AG04450 (cell line): ENCODE data around the gene SMOC1. TPM values are rescaled to one million over a fixed set of nuclear protein-coding genes. Genes with fewer than 3 reads are reported as not detected.
A peak's percentile ranks its signal among the peaks of the same experiment; 100 is the strongest.

Experiments used
- CTCF ChIA-PET: fragments of 300-600, 350-600 bp; formaldehyde crosslinking; extraction: SDS; loops from one replicate; lab custom pipeline; 2022; ENCODE audit warnings: antibody characterized with exemption, inconsistent platforms; lab: Charles Lee
- POLR2A ChIA-PET: fragments of 350-600 bp; formaldehyde crosslinking; extraction: SDS; loops from one replicate; lab custom pipeline; 2021; ENCODE audit warnings: antibody characterized with exemption, inconsistent platforms; lab: Yijun Ruan, JAX
- DNase-seq: peaks from one replicate; pipeline ENCODE4 v3.0.0-alpha.2; 2011; ENCODE audit warnings: low read depth, low spot score
- H3K27ac ChIP-seq: one replicate; pipeline ENCODE4 v1.5.1; 2012; ENCODE audit warnings: low read depth, low read length, control low read depth
- H3K27me3 ChIP-seq: one replicate; pipeline ENCODE4 v1.6.0; 2012; ENCODE audit warnings: low read length; ENCODE audit not compliant: control insufficient read depth, insufficient read depth
- H3K4me3 ChIP-seq: 2 replicates; pipeline ENCODE4 v1.5.1; 2011; ENCODE audit warnings: mild to moderate bottlenecking, low read depth, low read length, control low read depth
- H3K9me3 ChIP-seq: 2 replicates; pipeline ENCODE4 v1.5.1; 2012; ENCODE audit warnings: low read length; ENCODE audit not compliant: control insufficient read depth, insufficient read depth
- CTCF ChIP-seq: IDR thresholded peaks from 2 replicates; pipeline ENCODE4 v1.5.1; 2011; ENCODE audit warnings: low read depth, low read length, control low read depth, inconsistent platforms
- polyA plus RNA-seq: library from polyadenylated mRNA; depleted of rRNA; stranded (reverse); fragments of >200 nt; gene quantifications from 2 replicates; pipeline ENCODE4 v1.2.3, GENCODE V29; 2011

Gene SMOC1
- polyA plus RNA-seq, 1 experiment: 19.2 TPM

- Histone ChIP-seq H3K27me3 (peaks cover 12% of the 10 kb centered on the region), H3K27ac (no peak overlapping the region), H3K4me3 (no peak overlapping the region), H3K9me3 (no peaks in the 10 kb centered on the region)
- no peak for TF ChIP-seq CTCF
- POLR2A ChIA-PET: interaction anchor here (1.2 kb wide), 1 partner anchor 125 kb away, joined by 6 read pairs; no protein-coding TSS in a partner anchor
- CTCF ChIA-PET: interaction anchor here (0.9 to 2.3 kb wide), 3 partner anchors 140 to 200 kb away, joined by 3 to 9 read pairs (median 4); no protein-coding TSS in a partner anchor
- DNase-seq: no peak
Measured at GRCh38 chr14:69873877-69874780, 5.1 kb upstream of the SMOC1 start.

GRCh38 chr14:69876221-69876847, 2.9 kb upstream of the SMOC1 start:
- no peak for TF ChIP-seq CTCF
- Histone ChIP-seq H3K9me3 (no peaks in the 10 kb centered on the region), H3K27ac (no peak overlapping the region), H3K27me3 (peaks cover 7% of the 10 kb centered on the region), H3K4me3 (no peak overlapping the region)
- POLR2A ChIA-PET: no interaction called here
- no peak for DNase-seq
- CTCF ChIA-PET: interaction anchor here (0.6 to 4.4 kb wide), 8 partner anchors 83 to 177 kb away, joined by 3 to 46 read pairs (median 4); no protein-coding TSS in a partner anchor

GRCh38 chr14:69876848-69877306, 2.3 kb upstream of the SMOC1 start:
- ChIA-PET CTCF (interaction anchor here (0.6 to 4.4 kb wide), 10 partner anchors 10 to 197 kb away, joined by 3 to 46 read pairs (median 6); no protein-coding TSS in a partner anchor), POLR2A (no interaction called here)
- Histone ChIP-seq H3K27me3 (peaks cover 7% of the 10 kb centered on the region), H3K4me3 (no peak overlapping the region), H3K27ac (no peak overlapping the region), H3K9me3 (no peaks in the 10 kb centered on the region)
- no peak for DNase-seq
- no peak for TF ChIP-seq CTCF

GRCh38 chr14:69877492-69877891, 1.7 kb upstream of the SMOC1 start:
- TF ChIP-seq CTCF: peak; percentile 60
- peaks cover 7% of the 10 kb centered on the region for H3K27me3 ChIP-seq
- H3K27ac ChIP-seq: no peak overlapping the region
- CTCF ChIA-PET: interaction anchor here (0.6 to 4.4 kb wide), 15 partner anchors 9 to 197 kb away, joined by 3 to 46 read pairs (median 3); no protein-coding TSS in a partner anchor
- H3K4me3 ChIP-seq: no peak overlapping the region
- POLR2A ChIA-PET: no interaction called here
- no peaks in the 10 kb centered on the region for H3K9me3 ChIP-seq
- no peak for DNase-seq
